Activated CD8-positive, alpha-beta memory T cell treated with anti-CD3 and anti-CD28 coated beads for 48 hours (primary cell): Measurements from ENCODE around the gene ANP32D.
"Not testable (repeated sequence)": the region's sequence is repeated elsewhere in the genome, so short reads cannot be mapped to it uniquely, and the experiment has no call there.

Experiments used
- DNase-seq, 3 experiments: peaks; one replicate each; pipeline ENCODE4 v3.0.0-alpha.2; 2020; ENCODE audit warnings: low read depth in 2 of 3, low spot score in 2 of 3

Gene ANP32D

DNA sequence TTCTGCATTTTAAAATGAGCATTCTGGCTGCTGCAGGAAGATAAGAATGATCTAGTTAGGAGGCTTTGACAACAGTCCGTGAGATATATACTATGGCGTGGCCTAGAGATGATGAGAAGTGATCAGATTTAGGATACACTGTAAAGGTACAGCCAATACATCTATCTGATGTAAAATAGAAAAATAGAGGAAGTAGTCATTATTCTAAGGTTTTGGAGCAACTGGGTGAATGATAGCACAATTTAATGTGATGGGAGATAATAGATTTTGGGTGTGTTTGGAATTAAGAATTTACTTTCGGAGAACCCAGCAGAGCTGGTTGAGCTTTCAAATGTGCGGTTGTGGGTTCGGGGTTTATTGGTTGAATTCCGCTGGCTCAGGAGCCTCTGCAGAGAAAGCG lies at the start of gene ANP32D:
ANP32D (plus strand) TSS at position 301 of the 400 bp plus-strand sequence. CDS start 106 bp downstream, outside the sequence.
- no peak for DNase-seq

DNA sequence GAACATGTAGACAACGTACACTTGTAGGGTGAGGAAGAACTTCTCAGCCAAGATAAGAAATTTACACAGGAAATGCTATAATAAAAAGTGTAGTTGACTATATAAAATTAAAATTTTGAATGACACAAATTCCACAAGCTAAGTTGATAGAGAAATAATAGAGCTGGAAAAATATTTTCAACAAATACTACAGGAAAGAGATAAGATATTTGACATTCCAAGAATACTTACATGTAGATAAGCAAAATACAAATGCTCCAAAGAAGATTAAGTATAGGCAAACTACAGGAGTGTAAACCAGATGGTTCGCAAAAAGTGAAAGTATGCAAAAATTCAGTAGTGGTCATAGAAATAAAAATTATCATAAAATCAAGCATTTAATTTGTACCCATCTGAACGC lies 49.2 kb upstream of the ANP32D start:
- DNase-seq, result no peak

GRCh38 chr12:48424644-48425043 lies 47.7 kb upstream of the ANP32D start:
- no peak for DNase-seq

DNA sequence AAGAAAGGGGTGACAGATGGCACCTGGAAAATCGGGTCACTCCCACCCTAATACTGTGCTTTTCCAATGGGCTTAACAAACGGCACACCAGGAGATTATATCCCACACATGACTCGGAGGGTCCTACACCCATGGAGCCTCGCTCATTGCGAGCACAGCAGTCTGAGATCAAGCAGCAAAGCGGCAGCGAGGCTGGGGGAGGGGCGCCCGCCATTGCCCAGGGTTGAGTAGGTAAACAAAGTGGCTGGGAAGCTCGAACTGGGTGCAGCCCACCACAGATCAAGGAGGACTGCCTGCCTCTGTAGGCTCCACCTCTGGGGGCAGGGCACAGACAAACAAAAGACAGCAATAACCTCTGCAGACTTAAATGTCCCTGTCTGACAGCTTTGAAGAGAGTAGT lies 38.3 kb upstream of the ANP32D start:
- DNase-seq, result not testable (repeated sequence)

- DNase-seq, result no peak
Measured at GRCh38 chr12:48441069-48441468, 31.3 kb upstream of the ANP32D start.

GRCh38 chr12:48442179-48442847 lies 30.0 kb upstream of the ANP32D start:
- DNase-seq, result no peak

DNA sequence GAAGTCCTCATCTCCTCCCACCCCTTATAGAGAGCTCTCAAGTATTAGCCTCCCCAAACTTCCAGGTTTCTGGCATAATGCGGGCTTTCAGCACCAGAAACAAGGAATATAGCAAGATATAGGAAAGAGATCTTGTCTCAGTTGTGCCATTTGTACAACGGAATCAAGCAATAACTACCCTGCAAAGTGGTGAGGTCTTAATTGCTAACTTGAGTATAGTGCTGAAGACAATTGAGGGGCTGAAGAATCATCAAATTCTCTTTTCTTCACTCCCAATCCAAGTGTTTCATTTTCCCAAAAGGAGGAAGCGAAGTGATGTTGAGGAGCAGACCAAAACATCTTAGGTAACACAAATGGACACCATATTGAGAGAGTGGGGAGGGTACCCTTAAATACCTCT lies 26.8 kb upstream of the ANP32D start:
- DNase-seq, result no peak

DNA sequence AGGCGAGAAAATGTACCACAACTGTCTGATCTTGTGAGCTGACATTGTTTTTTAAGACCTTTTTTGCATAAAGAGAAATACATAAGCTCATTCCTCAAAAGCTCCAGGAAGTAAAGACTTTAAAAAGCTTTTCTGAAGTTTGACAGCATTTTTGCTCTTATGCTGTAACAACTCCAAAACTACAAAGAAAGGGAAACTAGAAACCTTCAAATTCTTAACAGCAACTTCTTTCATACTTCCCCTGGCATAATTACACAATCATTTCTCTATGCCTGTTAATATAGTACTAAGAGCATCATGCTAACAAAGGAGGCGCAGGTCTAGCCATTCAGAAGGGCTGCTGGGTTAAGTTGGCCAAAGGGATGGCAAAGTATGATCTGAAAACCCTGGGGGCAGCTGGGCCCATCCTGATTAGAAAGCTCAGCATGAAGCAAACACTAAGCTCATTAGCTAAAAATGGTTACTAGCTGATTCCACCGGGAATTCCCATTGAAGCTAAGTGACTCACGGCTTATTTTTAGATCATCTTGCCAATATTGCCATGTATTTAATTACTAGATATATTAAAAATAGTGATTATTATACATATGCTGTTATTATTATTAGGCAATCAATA lies 26.1 kb upstream of the ANP32D start:
- no peak for DNase-seq

- DNase-seq, result no peak
Measured at GRCh38 chr12:48447755-48448154, 24.6 kb upstream of the ANP32D start.

DNA sequence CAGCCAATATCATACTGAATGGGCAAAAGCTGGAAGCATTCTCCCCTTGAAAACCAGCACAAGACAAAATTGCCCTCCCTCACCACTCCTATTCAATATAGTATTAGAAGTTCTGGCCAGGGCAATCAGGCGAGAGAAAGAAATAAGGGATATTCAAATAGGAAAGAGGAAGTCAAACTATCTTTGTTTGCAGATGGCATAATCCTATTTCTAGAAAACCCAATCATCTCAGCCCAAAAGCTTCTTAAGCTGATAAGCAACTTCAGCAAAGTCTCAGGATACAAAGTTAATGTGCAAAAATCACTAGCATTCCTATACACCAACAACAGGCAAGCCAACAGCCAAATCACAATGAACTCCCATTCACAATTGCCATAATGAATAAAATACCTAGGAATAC lies 21.0 kb upstream of the ANP32D start:
- no peak for DNase-seq

- not testable (repeated sequence) for DNase-seq
Measured at GRCh38 chr12:48452961-48453360, 19.4 kb upstream of the ANP32D start.

- no peak for DNase-seq
Measured at GRCh38 chr12:48454667-48455066, 17.7 kb upstream of the ANP32D start.

GRCh38 chr12:48455116-48455515 lies 17.2 kb upstream of the ANP32D start:
- no peak for DNase-seq

GRCh38 chr12:48459259-48459658 lies 13.1 kb upstream of the ANP32D start:
- DNase-seq, result no peak

DNA sequence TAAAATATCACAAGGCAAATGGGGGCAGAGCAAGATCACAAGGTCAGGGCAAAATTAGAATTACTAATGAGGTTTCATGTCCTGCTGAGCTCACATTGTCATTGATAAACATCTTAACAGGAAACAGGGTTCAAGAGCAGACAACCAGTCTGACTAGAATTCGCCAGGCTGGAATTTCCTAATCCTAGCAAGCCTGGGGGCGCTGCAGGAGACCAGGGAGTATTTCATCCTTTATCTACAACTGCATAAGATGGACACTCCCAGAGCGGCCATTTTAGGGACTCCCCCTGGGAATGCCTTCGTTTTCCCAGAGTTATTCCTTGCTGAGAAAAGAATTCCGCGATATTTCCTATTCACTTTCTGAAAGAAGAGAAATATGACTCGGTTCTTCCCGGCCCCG lies 3.3 kb upstream of the ANP32D start:
- not testable (repeated sequence) for DNase-seq

GRCh38 chr12:48473061-48473460 lies 702 bp downstream of the ANP32D start:
- DNase-seq, result no peak

GRCh38 chr12:48474497-48474896 lies 2.1 kb downstream of the ANP32D start:
- not testable (repeated sequence) for DNase-seq

GRCh38 chr12:48482198-48482597 lies 9.8 kb downstream of the ANP32D start, which contains the start of gene C12orf54:
Gene C12orf54 (plus strand): TSS chr12:48482498. CDS start chr12:48483297, 799 bp downstream.
- no peak for DNase-seq

DNA sequence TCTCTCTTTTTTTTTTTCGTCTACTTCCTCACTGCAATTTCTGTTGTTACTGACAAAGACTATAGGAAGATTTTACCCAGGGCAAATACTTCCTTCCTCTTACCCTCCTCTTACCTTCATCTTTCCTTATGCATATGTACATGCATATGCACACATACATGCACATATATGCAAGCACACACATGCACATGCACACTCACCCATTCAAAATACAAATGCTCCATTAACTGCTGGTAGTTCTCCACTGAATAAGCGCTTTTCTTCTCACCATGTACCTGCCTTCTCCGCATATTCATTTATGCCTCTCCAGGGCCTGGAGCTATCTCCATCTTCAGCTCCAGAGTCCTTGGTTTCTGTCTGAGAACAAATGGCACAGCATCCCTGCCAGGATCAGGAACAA lies 10.6 kb downstream of the ANP32D start:
- DNase-seq, result no peak

DNA sequence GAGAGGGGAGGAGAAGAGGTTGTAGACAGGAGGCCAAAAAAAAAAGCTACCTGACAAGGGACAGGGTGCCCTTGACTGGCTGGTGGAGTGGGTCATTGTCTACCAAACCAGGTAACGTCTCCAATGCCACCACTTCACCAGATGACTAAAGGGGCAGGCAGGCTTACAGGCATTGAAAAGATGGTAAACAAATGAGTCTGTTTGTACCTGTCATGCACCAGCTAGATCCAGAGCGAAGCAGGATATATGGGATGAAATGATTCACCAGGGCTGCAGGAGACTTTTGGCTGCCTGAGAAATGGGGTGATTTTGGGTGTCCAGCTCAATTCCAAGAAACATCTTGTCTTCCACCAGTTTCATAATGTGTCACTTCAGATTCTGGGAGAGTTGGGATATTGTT lies 13.9 kb downstream of the ANP32D start:
- DNase-seq, result no peak

- no peak for DNase-seq
Measured at GRCh38 chr12:48486679-48487078, 14.3 kb downstream of the ANP32D start.

- no peak for DNase-seq
Measured at GRCh38 chr12:48489012-48489411, 16.7 kb downstream of the ANP32D start.

DNA sequence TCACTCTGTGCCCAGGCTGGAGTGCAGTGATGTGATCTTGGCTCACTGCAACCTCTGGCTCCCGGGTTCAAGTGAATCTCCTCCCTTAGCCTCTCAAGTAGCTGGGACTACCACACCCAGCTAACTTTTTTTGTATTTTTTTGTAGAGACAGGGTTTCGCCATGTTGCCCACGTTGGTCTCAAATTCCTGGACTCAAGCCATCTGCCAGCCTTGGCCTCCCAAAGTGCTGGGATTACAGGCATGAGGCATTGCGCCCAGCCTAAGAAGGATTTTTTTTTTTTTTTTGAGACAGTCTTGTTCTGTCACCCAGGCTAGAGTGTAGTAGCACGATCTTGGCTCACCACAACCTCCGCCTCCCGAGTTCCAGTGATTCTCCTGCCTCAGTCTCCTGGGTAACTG lies 17.1 kb downstream of the ANP32D start:
- DNase-seq, result not testable (repeated sequence)
